Astrocyte of the cerebellum (primary cell): ENCODE measurements around the gene SPON1.
"Not testable (repeated sequence)": the region's sequence is repeated elsewhere in the genome, so short reads cannot be mapped to it uniquely, and the experiment has no call there.

ENCODE experiments used
- DNase-seq: peaks from one replicate; pipeline ENCODE4 v3.0.0-alpha.2; 2011; ENCODE audit warnings: low read depth
- H3K4me3 ChIP-seq: 2 replicates; pipeline ENCODE4 v1.5.1; 2011; ENCODE audit warnings: mild to moderate bottlenecking, low read depth, low read length, moderate library complexity
- CTCF ChIP-seq: IDR thresholded peaks from 2 replicates; pipeline ENCODE4 v1.5.1; 2012; ENCODE audit warnings: low read length, low read depth, moderate library complexity, mild to moderate bottlenecking; ENCODE audit errors: missing control alignments
- in situ Hi-C: cut with HindIII; loops from 2 replicates; pipeline ENCODE4 v1.10.0; 2017; ENCODE audit warnings: low sequenced_read_pairs

The SPON1 gene

GRCh38 chr11:14089690-14090462 lies 127.4 kb downstream of the SPON1 start:
- H3K4me3 ChIP-seq: no peak overlapping the region
- in situ Hi-C loops: no loop called here
- no peak for TF ChIP-seq CTCF
- DNase-seq: no peak

GRCh38 chr11:14090631-14091030 lies 128.1 kb downstream of the SPON1 start:
- H3K4me3 ChIP-seq, in situ Hi-C loops, DNase-seq: not testable (repeated sequence)

GRCh38 chr11:14093065-14093464 lies 130.5 kb downstream of the SPON1 start:
- no peak for TF ChIP-seq CTCF
- no peak for DNase-seq
- in situ Hi-C loops: no loop called here
- H3K4me3 ChIP-seq: no peak overlapping the region

- DNase-seq: no peak
- no peak overlapping the region for H3K4me3 ChIP-seq
- in situ Hi-C loops: no loop called here
- no peak for TF ChIP-seq CTCF
These were observed 132.0 kb downstream of the SPON1 start for GRCh38 chr11:14094481-14095037.

- in situ Hi-C loops: no loop called here
- no peak for DNase-seq
- no peak overlapping the region for H3K4me3 ChIP-seq
- TF ChIP-seq CTCF: no peak
These were observed 133.4 kb downstream of the SPON1 start for GRCh38 chr11:14095882-14096281.

GRCh38 chr11:14096606-14097005 lies 134.1 kb downstream of the SPON1 start:
- no peak for DNase-seq
- TF ChIP-seq CTCF: no peak
- in situ Hi-C loops: no loop called here
- H3K4me3 ChIP-seq: no peak overlapping the region

- no peak for TF ChIP-seq CTCF
- in situ Hi-C loops: no loop called here
- DNase-seq: no peak
- H3K4me3 ChIP-seq: no peak overlapping the region
These were observed 138.9 kb downstream of the SPON1 start for GRCh38 chr11:14101388-14101787.
